Measurements from ENCODE around the gene C13orf46.

DNA sequence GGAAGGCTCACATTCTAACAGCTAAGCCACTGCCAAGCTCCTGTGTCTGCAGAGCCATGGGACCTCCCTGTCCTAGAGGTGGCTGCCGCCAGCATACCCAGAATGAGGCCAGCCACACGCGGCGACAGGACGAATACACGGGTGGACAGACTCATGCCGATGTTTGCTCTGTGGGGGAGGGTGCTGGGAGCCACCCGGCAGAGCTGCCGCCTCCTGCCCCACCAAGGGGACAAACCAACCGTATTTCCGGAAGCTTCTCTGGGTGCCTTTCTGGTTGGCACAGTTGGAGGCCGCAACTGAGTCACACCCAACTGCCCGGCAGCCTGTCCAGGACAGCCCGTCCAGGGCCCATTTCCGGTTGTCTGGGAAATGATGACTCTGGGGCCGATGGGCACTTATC is 20.3 kb downstream of the C13orf46 start:
- no peak for TF ChIP-seq EZH2phosphoT487 (IDR thresholded peaks at IDR 0.05; ENCODE audit: insufficient read depth, low read depth)
- TF ChIP-seq EZH2 (IDR thresholded peaks at IDR 0.05; ENCODE audit: insufficient read depth, poor library complexity, severe bottlenecking) = no peak
